ENCODE measurements around the gene KHDRBS2.
"Not testable (repeated sequence)": the region's sequence is repeated elsewhere in the genome, so short reads cannot be mapped to it uniquely, and the experiment has no call there.

Gene KHDRBS2

GRCh38 chr6:61869632-61870400 is 416.2 kb downstream of the KHDRBS2 start:
- no peak for DNase-seq (ENCODE audit: low read depth in 2 of 3, low spot score in 2 of 3)

GRCh38 chr6:61868507-61869080 is 417.4 kb downstream of the KHDRBS2 start:
- DNase-seq (ENCODE audit: low read depth in 2 of 3, low spot score in 2 of 3), result no peak

GRCh38 chr6:61867635-61868034 is 418.4 kb downstream of the KHDRBS2 start:
- no peak for DNase-seq (ENCODE audit: low read depth in 2 of 3, low spot score in 2 of 3)

GRCh38 chr6:61857541-61857940 is 428.5 kb downstream of the KHDRBS2 start:
- DNase-seq (ENCODE audit: low read depth in 2 of 3, low spot score in 2 of 3), result no peak

GRCh38 chr6:61841958-61842357 is 444.1 kb downstream of the KHDRBS2 start:
- no peak for DNase-seq (ENCODE audit: low read depth in 2 of 3, low spot score in 2 of 3)

- DNase-seq (ENCODE audit: low read depth in 2 of 3, low spot score in 2 of 3), result no peak
Measured at GRCh38 chr6:61835237-61835636, 450.8 kb downstream of the KHDRBS2 start.

- DNase-seq (ENCODE audit: low read depth in 2 of 3, low spot score in 2 of 3), result no peak
Measured at GRCh38 chr6:61833176-61833755, 452.8 kb downstream of the KHDRBS2 start.

GRCh38 chr6:61817716-61818115 is 468.3 kb downstream of the KHDRBS2 start:
- DNase-seq (ENCODE audit: low read depth in 2 of 3, low spot score in 2 of 3), result no peak

- DNase-seq (ENCODE audit: low read depth in 2 of 3, low spot score in 2 of 3), result no peak
Measured at GRCh38 chr6:61810047-61810446, 476.0 kb downstream of the KHDRBS2 start.

- no peak for DNase-seq (ENCODE audit: low read depth in 2 of 3, low spot score in 2 of 3)
Measured at GRCh38 chr6:61809004-61809595, 476.9 kb downstream of the KHDRBS2 start.

GRCh38 chr6:61787998-61788397 is 498.0 kb downstream of the KHDRBS2 start:
- DNase-seq (ENCODE audit: low read depth in 2 of 3, low spot score in 2 of 3), result no peak

GRCh38 chr6:61769446-61769845 is 516.6 kb downstream of the KHDRBS2 start:
- DNase-seq (ENCODE audit: low read depth in 2 of 3, low spot score in 2 of 3), result not testable (repeated sequence)

GRCh38 chr6:61755739-61756138 is 530.3 kb downstream of the KHDRBS2 start:
- DNase-seq (ENCODE audit: low read depth in 2 of 3, low spot score in 2 of 3), result no peak

GRCh38 chr6:61751986-61752385 is 534.0 kb downstream of the KHDRBS2 start:
- DNase-seq (ENCODE audit: low read depth in 2 of 3, low spot score in 2 of 3), result no peak

- no peak for DNase-seq (ENCODE audit: low read depth in 2 of 3, low spot score in 2 of 3)
Measured at GRCh38 chr6:61745994-61746393, 540.0 kb downstream of the KHDRBS2 start.

GRCh38 chr6:61711849-61712248 is 574.2 kb downstream of the KHDRBS2 start:
- no peak for DNase-seq (ENCODE audit: low read depth in 2 of 3, low spot score in 2 of 3)

- no peak for DNase-seq (ENCODE audit: low read depth in 2 of 3, low spot score in 2 of 3)
Measured at GRCh38 chr6:61688165-61688564, 597.9 kb downstream of the KHDRBS2 start.

- no peak for DNase-seq (ENCODE audit: low read depth in 2 of 3, low spot score in 2 of 3)
Measured at GRCh38 chr6:61682562-61682961, 603.5 kb downstream of the KHDRBS2 start.

- DNase-seq (ENCODE audit: low read depth in 2 of 3, low spot score in 2 of 3), result no peak
Measured at GRCh38 chr6:61679625-61680024, 606.4 kb downstream of the KHDRBS2 start.

GRCh38 chr6:61675734-61676133 is 610.3 kb downstream of the KHDRBS2 start:
- no peak for DNase-seq (ENCODE audit: low read depth in 2 of 3, low spot score in 2 of 3)

GRCh38 chr6:61649845-61650244 is 636.2 kb downstream of the KHDRBS2 start:
- no peak for DNase-seq (ENCODE audit: low read depth in 2 of 3, low spot score in 2 of 3)

GRCh38 chr6:61640463-61640862 is 645.6 kb downstream of the KHDRBS2 start:
- no peak for DNase-seq (ENCODE audit: low read depth in 2 of 3, low spot score in 2 of 3)
